HEK293 (cell line): Measurements from ENCODE around the gene COQ10B.
A peak's percentile ranks its signal among the peaks of the same experiment; 100 is the strongest.

ENCODE experiments used
- CTCF ChIA-PET: fragments of 350-600 bp; formaldehyde crosslinking; extraction: SDS; loops from one replicate; lab custom pipeline; 2021; ENCODE audit warnings: antibody characterized with exemption; lab: Yijun Ruan, JAX
- POLR2A ChIA-PET: fragments of 300-600 bp; formaldehyde crosslinking; extraction: SDS; loops from one replicate; lab custom pipeline; 2020; ENCODE audit warnings: antibody characterized with exemption, inconsistent platforms; lab: Yijun Ruan, JAX
- H3K27ac ChIP-seq: fragments of 200-500 bp; sonication (Bioruptor generic); 2 replicates; pipeline ENCODE4 v1.5.1; 2014; ENCODE audit warnings: low read depth, low read length, control low read depth, inconsistent platforms; ENCODE audit errors: extremely low read depth
- H3K36me3 ChIP-seq, 2 experiments: fragments of 200-500 bp in 1 of 2; sonication (Bioruptor generic) in 1 of 2; 1 replicate in 1 of 2; 2 replicates in 1 of 2; pipeline ENCODE4 v1.5.1; 2014 to 2017; ENCODE audit warnings: inconsistent platforms in 2 of 2, low read length in 2 of 2; ENCODE audit not compliant: control insufficient read depth in 2 of 2, insufficient read depth in 1 of 2
- H3K4me1 ChIP-seq: fragments of 200-500 bp; sonication (Bioruptor generic); 2 replicates; pipeline ENCODE4 v1.5.1; 2014; ENCODE audit warnings: mild to moderate bottlenecking, low read length, inconsistent platforms; ENCODE audit not compliant: control insufficient read depth, insufficient read depth
- H3K4me3 ChIP-seq: 2 replicates; pipeline ENCODE4 v1.5.1; 2011; ENCODE audit warnings: low read depth, mild to moderate bottlenecking, control low read depth, low read length, moderate library complexity
- H3K9me3 ChIP-seq: fragments of 200-500 bp; sonication (Bioruptor generic); 2 replicates; pipeline ENCODE4 v1.5.1; 2014; ENCODE audit warnings: low read depth, low read length, inconsistent platforms; ENCODE audit not compliant: control insufficient read depth, insufficient read depth
- FEZF1 ChIP-seq: fragments of 450-650 bp; formaldehyde crosslinking; IDR thresholded peaks from 2 replicates; pipeline ENCODE4 v1.5.1; 2016; ENCODE audit warnings: missing biosample characterization, missing genetic modification characterization
- KLF10 ChIP-seq: fragments of 450-650 bp; IDR thresholded peaks from 2 replicates; pipeline ENCODE4 v1.5.1; 2018; ENCODE audit warnings: missing biosample characterization, mild to moderate bottlenecking, missing genetic modification characterization
- PRDM1 ChIP-seq: fragments of 450-650 bp; formaldehyde crosslinking; IDR thresholded peaks from 2 replicates; pipeline ENCODE4; 2016; ENCODE audit warnings: missing biosample characterization, missing genetic modification characterization
- SCRT2 ChIP-seq: fragments of 450-650 bp; formaldehyde crosslinking; IDR thresholded peaks from 2 replicates; pipeline ENCODE4 v1.5.1; 2016; ENCODE audit warnings: missing biosample characterization, missing genetic modification characterization
- ZBTB17 ChIP-seq: fragments of 450-650 bp; formaldehyde crosslinking; IDR thresholded peaks from 2 replicates; pipeline ENCODE4 v1.5.1; 2016; ENCODE audit warnings: missing biosample characterization, missing genetic modification characterization
- ZEB2 ChIP-seq: fragments of 450-650 bp; formaldehyde crosslinking; IDR thresholded peaks from 2 replicates; pipeline ENCODE4 v1.5.1; 2016; ENCODE audit warnings: missing biosample characterization, missing genetic modification characterization
- ZNF341 ChIP-seq: fragments of 450-650 bp; formaldehyde crosslinking; IDR thresholded peaks from 2 replicates; pipeline ENCODE4; 2016; ENCODE audit warnings: low read depth, missing biosample characterization, missing genetic modification characterization
- ZNF394 ChIP-seq: fragments of 450-650 bp; formaldehyde crosslinking; IDR thresholded peaks from 2 replicates; pipeline ENCODE4 v1.5.1; 2016; ENCODE audit warnings: missing biosample characterization, missing genetic modification characterization, mild to moderate bottlenecking, moderate library complexity, borderline replicate concordance
- ZNF423 ChIP-seq: fragments of 450-650 bp; formaldehyde crosslinking; IDR thresholded peaks from 2 replicates; pipeline ENCODE4 v1.5.1; 2016; ENCODE audit warnings: missing biosample characterization, missing genetic modification characterization
- ZNF501 ChIP-seq: fragments of 450-650 bp; formaldehyde crosslinking; IDR thresholded peaks from 2 replicates; pipeline ENCODE4 v1.5.1; 2016; ENCODE audit warnings: missing biosample characterization, missing genetic modification characterization
- ZNF558 ChIP-seq: fragments of 450-650 bp; formaldehyde crosslinking; IDR thresholded peaks from 2 replicates; pipeline ENCODE4 v1.5.1; 2016; ENCODE audit warnings: missing biosample characterization, missing genetic modification characterization
- ZNF600 ChIP-seq: fragments of 450-650 bp; formaldehyde crosslinking; IDR thresholded peaks from 2 replicates; pipeline ENCODE4 v1.5.1; 2016; ENCODE audit warnings: missing biosample characterization, missing genetic modification characterization
- TF ChIP-seq, protein P1 (sequence below): fragments of 450-650 bp; formaldehyde crosslinking; conservative IDR thresholded peaks from 2 replicates; pipeline ENCODE4 v1.5.1; 2016; ENCODE audit warnings: low read depth, missing biosample characterization, missing genetic modification characterization
- TF ChIP-seq, protein P2 (sequence below): fragments of 450-650 bp; formaldehyde crosslinking; IDR thresholded peaks from 2 replicates; pipeline ENCODE4 v1.5.1; 2016; ENCODE audit warnings: missing biosample characterization, missing genetic modification characterization, low read depth
- TF ChIP-seq, protein P3 (sequence below): sonication (generic); formaldehyde crosslinking; IDR thresholded peaks from 2 replicates; pipeline ENCODE4 v1.8.1; 2022; ENCODE audit warnings: mild to moderate bottlenecking, moderate library complexity, missing genetic modification reagents
- TF ChIP-seq, protein P4 (sequence below): fragments of 450-650 bp; formaldehyde crosslinking; IDR thresholded peaks from 2 replicates; pipeline ENCODE4 v1.5.1; 2017; ENCODE audit warnings: missing biosample characterization, missing genetic modification characterization
- TF ChIP-seq, protein P5 (sequence below): fragments of 450-650 bp; formaldehyde crosslinking; IDR thresholded peaks from 2 replicates; pipeline ENCODE4 v1.5.1; 2016; ENCODE audit warnings: missing biosample characterization, missing genetic modification characterization

The COQ10B gene

DNA sequence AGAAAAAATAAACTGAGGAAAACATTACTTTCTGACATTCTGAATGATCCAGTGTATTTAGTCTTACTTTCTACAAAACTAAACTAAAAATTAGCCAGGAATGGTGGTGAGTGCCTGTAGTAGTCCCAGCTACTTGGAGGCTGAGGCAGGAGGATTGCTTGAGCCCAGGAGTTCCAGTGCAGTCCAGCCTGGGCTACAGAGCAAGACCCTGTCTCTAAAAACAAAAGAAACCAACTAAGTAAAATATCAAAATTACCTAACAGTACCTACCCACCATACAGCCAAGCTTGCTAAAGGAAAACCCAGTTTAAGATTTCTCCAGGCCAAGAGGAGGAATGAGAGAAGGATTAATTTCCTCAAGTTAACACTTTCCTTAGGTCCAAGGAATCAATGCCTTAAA lies 43.3 kb downstream of the COQ10B start (continued):
- TF ChIP-seq, protein P1, sequence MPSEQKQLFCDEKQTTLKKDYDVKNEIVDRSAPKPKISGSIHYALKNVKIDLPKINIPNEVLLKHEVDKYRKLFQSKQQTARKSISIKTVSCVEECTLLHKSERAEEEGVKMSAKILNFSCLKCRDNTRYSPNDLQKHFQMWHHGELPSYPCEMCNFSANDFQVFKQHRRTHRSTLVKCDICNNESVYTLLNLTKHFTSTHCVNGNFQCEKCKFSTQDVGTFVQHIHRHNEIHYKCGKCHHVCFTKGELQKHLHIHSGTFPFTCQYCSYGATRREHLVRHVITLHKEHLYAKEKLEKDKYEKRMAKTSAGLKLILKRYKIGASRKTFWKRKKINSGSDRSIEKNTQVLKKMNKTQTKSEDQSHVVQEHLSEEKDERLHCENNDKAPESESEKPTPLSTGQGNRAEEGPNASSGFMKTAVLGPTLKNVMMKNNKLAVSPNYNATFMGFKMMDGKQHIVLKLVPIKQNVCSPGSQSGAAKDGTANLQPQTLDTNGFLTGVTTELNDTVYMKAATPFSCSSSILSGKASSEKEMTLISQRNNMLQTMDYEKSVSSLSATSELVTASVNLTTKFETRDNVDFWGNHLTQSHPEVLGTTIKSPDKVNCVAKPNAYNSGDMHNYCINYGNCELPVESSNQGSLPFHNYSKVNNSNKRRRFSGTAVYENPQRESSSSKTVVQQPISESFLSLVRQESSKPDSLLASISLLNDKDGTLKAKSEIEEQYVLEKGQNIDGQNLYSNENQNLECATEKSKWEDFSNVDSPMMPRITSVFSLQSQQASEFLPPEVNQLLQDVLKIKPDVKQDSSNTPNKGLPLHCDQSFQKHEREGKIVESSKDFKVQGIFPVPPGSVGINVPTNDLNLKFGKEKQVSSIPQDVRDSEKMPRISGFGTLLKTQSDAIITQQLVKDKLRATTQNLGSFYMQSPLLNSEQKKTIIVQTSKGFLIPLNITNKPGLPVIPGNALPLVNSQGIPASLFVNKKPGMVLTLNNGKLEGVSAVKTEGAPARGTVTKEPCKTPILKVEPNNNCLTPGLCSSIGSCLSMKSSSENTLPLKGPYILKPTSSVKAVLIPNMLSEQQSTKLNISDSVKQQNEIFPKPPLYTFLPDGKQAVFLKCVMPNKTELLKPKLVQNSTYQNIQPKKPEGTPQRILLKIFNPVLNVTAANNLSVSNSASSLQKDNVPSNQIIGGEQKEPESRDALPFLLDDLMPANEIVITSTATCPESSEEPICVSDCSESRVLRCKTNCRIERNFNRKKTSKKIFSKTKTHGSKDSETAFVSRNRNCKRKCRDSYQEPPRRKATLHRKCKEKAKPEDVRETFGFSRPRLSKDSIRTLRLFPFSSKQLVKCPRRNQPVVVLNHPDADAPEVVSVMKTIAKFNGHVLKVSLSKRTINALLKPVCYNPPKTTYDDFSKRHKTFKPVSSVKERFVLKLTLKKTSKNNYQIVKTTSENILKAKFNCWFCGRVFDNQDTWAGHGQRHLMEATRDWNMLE (tag by site-specific recombination) = no peak
- TF ChIP-seq ZNF341 (tag by site-specific recombination) (no peak), ZNF501 (no peak), PRDM1 (no peak), ZBTB17 (tag by site-specific recombination) (no peak), ZEB2 (tag by site-specific recombination) (no peak)
- TF ChIP-seq, protein P2, sequence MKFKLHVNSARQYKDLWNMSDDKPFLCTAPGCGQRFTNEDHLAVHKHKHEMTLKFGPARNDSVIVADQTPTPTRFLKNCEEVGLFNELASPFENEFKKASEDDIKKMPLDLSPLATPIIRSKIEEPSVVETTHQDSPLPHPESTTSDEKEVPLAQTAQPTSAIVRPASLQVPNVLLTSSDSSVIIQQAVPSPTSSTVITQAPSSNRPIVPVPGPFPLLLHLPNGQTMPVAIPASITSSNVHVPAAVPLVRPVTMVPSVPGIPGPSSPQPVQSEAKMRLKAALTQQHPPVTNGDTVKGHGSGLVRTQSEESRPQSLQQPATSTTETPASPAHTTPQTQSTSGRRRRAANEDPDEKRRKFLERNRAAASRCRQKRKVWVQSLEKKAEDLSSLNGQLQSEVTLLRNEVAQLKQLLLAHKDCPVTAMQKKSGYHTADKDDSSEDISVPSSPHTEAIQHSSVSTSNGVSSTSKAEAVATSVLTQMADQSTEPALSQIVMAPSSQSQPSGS (tag by site-specific recombination) = no peak
- TF ChIP-seq, protein P3, sequence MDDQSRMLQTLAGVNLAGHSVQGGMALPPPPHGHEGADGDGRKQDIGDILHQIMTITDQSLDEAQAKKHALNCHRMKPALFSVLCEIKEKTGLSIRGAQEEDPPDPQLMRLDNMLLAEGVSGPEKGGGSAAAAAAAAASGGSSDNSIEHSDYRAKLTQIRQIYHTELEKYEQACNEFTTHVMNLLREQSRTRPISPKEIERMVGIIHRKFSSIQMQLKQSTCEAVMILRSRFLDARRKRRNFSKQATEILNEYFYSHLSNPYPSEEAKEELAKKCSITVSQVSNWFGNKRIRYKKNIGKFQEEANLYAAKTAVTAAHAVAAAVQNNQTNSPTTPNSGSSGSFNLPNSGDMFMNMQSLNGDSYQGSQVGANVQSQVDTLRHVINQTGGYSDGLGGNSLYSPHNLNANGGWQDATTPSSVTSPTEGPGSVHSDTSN (CRISPR knock-in tag) = no peak

DNA sequence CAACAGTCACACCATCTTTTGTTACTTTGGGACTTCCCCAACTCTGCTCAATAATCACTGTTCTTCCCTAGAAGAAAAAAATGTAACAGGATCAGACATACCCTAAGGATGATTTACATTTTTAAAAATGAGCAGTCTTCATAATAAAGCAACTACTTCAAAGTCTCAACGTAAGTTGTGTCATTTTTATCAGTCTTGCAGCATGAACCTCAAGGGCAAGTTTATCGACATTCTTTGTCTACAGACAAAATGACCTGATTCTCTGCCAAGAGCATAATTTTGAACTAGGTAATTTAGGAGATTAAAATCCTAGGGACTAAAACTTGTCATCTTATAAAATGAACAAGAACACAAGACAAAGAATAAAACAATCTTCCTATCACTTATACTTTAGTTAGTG lies 44.0 kb downstream of the COQ10B start:
- CTCF ChIA-PET = interaction anchor here (0.6 kb wide), 1 partner anchor 817 kb away, joined by 3 read pairs; no protein-coding TSS in a partner anchor
- H3K4me1 ChIP-seq = peaks cover 10% of the 10 kb centered on the region; the same call in 1 of the 2 replicates
- H3K27ac ChIP-seq = no peak overlapping the region
- TF ChIP-seq ZNF423 = no peak
- TF ChIP-seq FEZF1 (tag by site-specific recombination) = peak; percentile 71
- TF ChIP-seq ZNF394 (tag by site-specific recombination) = 0 out of 2 replicates have a peak, but pooled peaks have one; percentile 3
- H3K4me3 ChIP-seq = peak overlapping the region; percentile 93
- no peaks in the 10 kb centered on the region for H3K9me3 ChIP-seq
- peaks cover 54 to 78% of the 10 kb centered on the region in 2 experiments for H3K36me3 ChIP-seq
- POLR2A ChIA-PET = interaction anchor here (0.6 to 5.4 kb wide), 3 partner anchors 17 to 1196 kb away, joined by 5 to 85 read pairs (median 7); partner anchors contain the start of gene MOB4

DNA sequence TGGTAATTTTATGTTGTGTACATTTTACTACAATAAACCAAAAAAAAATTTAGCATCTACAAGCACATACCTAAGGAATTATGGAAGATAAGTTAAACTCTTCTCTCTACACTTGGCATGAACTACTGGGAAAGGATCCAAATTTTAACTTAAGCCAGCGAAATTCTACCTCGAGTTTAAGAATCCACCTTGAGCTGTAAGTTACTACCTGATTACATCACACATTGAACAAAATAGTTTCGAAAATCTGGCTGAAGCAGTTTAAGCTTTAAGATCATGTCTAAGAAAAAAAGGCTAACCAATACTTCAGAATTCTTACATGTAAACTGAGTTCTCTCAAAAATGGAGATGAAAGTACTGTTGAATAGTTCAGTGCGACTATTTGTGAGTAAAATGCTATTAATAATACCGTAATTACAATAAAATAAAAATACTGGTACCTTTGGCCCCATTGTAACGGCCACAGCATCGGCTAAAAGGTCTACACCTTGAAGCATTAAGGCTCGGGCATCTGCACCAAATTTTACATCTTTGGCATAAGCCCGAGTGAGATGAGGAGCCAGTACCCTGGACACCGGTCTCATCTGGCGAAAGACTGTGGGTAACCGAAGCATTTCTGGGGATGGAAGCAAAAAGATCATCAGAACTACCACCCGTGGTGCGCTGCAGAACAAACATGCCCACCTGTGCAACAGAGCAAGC lies 45.0 kb downstream of the COQ10B start:
- TF ChIP-seq ZNF600 (tag by site-specific recombination) = 0 out of 2 replicates have a peak, but pooled peaks have one; percentile 64
- TF ChIP-seq KLF10 (tag by site-specific recombination) = no peak
- TF ChIP-seq SCRT2 (tag by site-specific recombination) = peak; percentile 56; the same call in 1 of the 2 replicates
- TF ChIP-seq, protein P4, sequence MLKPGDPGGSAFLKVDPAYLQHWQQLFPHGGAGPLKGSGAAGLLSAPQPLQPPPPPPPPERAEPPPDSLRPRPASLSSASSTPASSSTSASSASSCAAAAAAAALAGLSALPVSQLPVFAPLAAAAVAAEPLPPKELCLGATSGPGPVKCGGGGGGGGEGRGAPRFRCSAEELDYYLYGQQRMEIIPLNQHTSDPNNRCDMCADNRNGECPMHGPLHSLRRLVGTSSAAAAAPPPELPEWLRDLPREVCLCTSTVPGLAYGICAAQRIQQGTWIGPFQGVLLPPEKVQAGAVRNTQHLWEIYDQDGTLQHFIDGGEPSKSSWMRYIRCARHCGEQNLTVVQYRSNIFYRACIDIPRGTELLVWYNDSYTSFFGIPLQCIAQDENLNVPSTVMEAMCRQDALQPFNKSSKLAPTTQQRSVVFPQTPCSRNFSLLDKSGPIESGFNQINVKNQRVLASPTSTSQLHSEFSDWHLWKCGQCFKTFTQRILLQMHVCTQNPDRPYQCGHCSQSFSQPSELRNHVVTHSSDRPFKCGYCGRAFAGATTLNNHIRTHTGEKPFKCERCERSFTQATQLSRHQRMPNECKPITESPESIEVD (tag by site-specific recombination) = peak; percentile 41
- TF ChIP-seq ZNF558 = no peak
- TF ChIP-seq, protein P5, sequence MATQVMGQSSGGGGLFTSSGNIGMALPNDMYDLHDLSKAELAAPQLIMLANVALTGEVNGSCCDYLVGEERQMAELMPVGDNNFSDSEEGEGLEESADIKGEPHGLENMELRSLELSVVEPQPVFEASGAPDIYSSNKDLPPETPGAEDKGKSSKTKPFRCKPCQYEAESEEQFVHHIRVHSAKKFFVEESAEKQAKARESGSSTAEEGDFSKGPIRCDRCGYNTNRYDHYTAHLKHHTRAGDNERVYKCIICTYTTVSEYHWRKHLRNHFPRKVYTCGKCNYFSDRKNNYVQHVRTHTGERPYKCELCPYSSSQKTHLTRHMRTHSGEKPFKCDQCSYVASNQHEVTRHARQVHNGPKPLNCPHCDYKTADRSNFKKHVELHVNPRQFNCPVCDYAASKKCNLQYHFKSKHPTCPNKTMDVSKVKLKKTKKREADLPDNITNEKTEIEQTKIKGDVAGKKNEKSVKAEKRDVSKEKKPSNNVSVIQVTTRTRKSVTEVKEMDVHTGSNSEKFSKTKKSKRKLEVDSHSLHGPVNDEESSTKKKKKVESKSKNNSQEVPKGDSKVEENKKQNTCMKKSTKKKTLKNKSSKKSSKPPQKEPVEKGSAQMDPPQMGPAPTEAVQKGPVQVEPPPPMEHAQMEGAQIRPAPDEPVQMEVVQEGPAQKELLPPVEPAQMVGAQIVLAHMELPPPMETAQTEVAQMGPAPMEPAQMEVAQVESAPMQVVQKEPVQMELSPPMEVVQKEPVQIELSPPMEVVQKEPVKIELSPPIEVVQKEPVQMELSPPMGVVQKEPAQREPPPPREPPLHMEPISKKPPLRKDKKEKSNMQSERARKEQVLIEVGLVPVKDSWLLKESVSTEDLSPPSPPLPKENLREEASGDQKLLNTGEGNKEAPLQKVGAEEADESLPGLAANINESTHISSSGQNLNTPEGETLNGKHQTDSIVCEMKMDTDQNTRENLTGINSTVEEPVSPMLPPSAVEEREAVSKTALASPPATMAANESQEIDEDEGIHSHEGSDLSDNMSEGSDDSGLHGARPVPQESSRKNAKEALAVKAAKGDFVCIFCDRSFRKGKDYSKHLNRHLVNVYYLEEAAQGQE (tag by site-specific recombination) = peak; percentile 66
- H3K4me3 ChIP-seq = peak overlapping the region; percentile 93
- H3K4me1 ChIP-seq = peaks cover 12% of the 10 kb centered on the region; the same call in 1 of the 2 replicates
- no peaks in the 10 kb centered on the region for H3K9me3 ChIP-seq
- peak overlapping the region; percentile 92; the same call in 1 of the 2 replicates for H3K27ac ChIP-seq
- POLR2A ChIA-PET = interaction anchor here (0.6 to 5.4 kb wide), 9 partner anchors 9 to 207 kb away, joined by 3 to 85 read pairs (median 17); partner anchors contain the start of genes COQ10B, MARS2, MOB4 and SF3B1
- CTCF ChIA-PET = interaction anchor here (0.6 to 0.7 kb wide), 2 partner anchors 22 to 815 kb away, joined by 3 read pairs; no protein-coding TSS in a partner anchor
- H3K36me3 ChIP-seq = peaks cover 48 to 78% of the 10 kb centered on the region in 2 experiments
